CD4-positive, alpha-beta T cell treated with Interleukin-10 for 1 hour (primary cell): Measurements from ENCODE around the gene NECAB3.
A peak's percentile ranks its signal among the peaks of the same experiment; 100 is the strongest.

Experiments used
- DNase-seq: peaks from one replicate; pipeline ENCODE4 v3.0.0-alpha.2; 2020

Gene NECAB3

DNA sequence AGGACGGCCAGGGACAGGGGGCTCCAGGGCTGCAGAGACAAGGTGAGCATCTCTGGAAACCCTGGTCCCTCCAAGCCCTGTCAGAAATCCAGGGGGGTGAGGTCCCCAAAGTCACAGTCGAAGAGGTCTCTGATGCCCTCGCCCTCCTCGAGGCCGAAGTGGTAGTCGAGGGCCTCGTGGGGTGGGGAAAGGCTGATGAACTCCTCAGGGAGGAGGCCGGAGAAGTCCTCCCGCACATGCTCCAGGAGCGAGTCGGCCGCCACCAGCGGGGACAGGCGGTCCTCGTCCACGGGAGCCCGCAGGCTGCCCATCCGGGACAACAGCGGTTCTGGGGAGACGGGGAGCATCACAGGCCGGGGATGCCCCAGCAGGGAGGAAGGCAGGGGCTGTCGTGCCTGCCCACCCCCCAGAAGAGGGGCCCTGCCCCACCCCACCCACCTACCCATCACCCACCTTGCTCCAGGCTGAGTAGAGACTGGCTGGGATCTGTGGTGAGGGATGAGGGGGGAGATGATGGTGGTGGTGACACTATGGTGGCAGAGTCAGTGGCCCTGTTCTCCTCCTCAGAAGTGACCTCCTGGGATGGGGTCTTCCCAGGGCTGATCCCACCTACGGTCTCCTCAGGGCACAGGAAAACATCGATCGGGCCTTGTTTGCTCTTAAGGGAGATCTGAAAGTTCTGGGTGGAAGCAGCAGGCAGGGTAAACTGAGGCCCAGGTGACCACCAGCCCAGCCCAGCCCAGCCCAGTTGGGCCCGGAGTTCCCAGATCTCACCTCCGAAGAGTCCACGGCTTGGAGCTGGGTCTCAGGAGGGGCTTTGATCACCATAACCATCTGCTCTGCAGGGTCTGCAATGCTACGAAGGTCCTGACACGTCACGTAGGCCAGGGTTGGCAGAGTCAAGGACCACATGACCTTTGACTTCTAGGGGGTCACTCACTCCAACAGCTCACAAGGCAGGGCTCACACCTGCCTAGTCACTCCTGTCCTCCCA lies 2.7 kb upstream of the NECAB3 start:
- DNase-seq: no peak

DNA sequence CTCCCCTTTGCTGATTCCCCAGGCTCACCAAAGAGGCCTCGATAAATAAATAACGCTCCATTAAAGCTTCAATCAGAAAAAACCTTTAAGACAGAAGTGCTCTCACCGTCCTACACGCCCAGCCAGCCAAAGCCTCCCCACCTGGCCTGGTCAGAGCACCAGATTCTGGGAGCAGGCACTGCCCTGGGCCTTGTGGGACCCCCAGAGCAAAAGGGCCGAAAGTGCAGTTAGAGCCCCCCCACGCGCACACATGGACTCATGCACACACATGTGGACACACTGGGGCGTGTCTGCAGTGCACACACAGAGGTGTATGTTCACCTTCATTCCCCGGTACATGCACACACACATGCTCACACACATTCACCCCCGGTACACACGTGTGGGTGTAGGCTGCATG lies 1.9 kb upstream of the NECAB3 start:
- no peak for DNase-seq

DNA sequence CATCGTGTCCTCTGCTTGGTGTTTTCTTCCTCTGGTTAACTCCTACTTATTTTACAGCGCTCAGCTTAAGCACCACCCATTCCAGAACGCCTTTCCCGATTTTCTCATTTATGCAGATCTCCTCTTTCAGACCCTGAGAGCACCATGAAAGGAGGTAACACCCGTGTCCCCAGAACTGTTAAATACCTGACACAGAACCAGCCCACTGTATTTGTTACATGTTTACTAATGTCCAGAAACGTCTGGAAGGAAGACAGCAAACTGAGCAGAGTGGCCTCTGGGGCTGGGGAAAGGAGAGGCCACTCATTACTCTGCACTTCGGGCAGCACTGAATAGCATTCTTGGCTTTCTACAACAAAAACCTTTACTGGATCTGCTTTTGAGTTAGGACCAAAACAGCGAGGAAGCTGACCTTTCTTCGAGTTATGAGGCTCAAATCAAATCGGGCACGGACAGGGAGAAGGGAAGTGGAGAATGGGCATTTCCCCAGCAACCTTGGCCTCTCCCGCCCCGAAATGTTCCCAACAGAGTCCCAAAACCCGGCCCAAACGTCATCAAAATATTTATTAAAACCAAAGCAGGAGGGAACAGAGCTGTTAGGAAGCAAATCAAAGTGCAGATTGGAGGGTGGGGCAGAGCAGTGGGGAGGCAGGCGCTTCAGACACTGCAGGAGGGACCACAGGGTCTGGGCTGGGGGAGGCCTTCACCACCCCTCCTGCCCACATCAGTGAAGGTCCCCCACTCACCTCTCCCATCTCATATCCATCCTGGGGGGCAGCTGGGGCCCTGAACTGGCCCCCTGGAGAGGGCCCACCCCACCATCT lies 1.1 kb upstream of the NECAB3 start:
- no peak for DNase-seq

DNA sequence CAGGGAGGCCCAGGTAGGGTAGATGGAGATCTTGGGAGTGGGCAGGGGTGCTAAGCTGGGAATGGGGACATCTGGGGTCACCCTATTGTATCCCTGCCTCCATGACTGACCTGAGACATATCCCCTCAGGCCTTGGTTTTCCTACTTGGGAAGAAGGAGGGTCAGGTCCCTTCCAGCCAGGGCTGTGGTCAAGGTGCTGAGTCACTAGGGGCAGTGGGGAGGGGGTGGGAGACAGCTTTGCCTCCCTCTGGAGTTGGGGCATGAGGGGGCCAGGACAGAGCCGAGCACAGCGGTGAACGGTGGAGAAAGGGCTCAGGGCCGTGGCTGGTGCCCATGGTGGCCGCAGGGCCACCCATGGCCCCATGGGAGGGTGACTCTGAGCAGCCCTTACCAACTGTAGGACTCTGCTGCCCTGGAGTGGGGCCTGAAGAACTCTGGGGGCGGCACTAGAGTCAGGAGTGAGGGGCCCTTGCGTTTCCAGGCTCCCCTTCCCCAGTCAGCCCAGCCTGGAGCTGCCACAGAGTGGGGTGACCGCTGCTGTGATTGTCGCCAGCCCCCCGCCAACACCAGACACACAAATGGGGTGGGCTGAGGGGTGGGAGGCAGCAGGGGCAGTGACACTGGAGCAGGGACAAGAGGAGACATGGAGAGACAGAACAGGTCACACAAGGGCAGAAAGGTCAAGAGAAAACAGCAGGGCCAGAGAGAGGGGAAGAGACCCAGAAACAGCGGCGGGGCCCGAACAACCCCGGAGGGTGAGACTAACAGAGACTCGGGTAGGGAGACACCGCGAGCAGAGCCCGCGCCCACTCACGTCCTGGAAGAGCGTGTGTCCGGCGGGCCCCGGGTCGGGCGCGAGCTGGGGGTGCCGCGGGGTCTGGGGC lies 576 bp downstream of the NECAB3 start:
- DNase-seq: no peak

DNA sequence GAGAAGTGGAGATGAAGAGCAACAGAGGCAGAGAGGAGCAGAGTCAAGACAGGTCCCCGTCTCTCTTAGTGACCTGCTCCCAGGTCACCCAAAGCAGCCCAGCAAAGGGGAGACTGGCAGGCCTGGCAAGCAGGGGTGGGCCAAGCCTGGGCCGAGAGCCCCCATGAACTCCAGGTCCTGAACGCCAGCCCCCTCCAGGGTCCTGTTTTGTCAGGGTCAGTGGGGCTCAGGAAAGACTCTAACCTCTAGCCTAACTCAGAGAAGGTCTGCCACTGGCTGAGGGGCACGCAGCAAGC lies 1.2 kb downstream of the NECAB3 start:
- DNase-seq: no peak

DNA sequence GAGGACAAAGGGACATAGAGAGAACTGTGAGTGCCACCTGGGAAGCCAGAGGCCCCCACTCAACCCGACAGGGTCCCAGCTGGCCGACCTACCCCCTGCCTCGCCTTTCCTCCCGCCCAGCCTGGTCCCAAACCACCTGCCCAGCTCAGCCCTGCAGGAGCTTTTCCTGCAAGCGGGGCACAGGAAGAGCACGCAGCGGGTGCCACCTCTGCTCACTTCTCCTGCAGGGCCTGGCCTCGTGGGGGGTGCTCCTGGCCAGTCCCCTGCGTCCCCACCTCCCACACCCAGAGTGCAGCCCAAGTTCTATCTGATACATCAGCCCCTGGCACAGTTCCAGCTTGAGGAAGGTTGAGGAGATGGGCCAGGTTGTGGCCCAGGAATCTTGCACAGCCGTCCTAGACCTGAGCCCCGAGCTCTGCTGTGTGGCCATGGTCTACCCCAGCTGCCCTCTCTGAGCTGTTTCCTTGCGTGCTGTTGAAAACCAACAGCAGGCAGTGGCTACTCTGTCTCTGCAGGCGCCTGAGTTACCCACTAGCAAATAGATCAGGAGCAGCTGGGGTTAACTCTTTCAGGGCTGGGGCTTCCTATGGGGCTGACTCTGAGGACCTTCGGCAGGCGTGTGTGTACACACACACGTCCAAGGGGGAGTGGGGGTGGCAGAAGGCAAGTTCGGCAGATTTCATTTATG lies 1.7 kb downstream of the NECAB3 start:
- DNase-seq: no peak

DNA sequence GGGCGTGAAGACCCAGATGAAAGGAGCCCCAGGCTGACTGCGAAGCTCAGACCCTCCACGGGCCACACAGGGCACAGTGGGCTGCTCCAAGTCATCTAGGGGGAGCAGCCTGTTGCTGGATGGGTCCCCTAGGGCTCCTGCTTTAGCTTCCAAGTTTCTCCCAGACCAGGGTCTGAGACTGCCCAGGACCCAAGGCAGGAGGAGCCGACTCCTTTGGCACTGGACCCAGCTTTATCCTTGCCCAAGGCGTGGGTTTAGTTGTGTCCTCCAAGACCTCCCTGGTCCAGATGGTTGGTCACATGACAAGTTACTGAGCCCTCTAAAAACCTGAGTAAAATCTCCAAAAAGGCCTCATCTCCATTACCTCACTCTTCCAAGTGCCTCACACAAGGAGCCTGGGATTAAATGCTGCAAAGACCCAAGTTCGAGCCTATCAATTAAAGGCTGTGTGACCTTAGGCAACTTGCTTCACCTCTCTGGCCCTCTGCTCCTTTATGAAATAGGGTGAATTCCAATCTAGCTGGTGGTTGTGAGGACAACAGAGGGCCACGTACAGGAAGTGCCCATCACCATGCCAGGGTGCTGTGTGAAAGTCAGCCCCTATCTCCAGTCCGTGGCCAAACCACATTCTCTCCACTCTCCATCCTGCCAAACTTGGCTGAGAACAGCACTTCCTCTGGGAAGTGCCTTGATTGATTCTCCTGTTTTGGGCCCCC lies 2.5 kb downstream of the NECAB3 start:
- no peak for DNase-seq

DNA sequence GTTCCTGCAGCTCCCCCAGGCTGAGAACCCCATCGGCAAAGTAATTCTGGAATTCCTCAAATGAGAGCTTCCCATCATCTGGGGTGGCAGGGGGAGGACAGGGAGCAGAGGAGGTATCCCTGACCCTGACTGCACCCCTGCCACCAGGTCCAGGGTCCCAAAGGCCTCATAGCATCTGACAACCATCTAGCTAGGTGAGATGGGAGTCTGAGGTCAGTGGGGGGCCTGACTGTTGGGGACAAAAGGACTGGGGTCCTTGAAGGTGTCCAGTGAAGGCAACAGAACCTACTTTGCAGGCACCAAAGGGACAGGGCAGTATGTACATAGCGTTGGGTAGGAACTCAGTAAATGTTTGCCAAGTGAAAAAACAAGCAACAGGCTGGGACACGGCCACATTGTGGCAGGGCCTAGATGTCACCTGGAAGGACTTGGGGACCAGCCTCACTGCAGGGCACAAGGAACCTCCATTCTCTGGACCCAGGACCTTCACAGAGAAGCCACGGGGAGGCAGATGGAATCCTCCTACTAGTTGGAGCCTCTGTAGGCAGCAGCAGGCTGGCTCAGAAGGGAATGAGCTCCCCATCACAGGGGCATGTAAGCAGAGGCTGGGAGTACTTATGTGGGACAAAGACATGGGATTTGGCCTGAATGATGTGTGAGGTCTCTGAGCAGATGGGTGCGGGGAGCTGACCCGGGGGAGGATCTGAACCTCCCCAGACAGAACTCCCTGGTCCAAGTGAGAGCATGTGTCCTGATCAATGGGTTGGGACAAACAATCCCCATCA lies 3.3 kb downstream of the NECAB3 start:
- DNase-seq: no peak

DNA sequence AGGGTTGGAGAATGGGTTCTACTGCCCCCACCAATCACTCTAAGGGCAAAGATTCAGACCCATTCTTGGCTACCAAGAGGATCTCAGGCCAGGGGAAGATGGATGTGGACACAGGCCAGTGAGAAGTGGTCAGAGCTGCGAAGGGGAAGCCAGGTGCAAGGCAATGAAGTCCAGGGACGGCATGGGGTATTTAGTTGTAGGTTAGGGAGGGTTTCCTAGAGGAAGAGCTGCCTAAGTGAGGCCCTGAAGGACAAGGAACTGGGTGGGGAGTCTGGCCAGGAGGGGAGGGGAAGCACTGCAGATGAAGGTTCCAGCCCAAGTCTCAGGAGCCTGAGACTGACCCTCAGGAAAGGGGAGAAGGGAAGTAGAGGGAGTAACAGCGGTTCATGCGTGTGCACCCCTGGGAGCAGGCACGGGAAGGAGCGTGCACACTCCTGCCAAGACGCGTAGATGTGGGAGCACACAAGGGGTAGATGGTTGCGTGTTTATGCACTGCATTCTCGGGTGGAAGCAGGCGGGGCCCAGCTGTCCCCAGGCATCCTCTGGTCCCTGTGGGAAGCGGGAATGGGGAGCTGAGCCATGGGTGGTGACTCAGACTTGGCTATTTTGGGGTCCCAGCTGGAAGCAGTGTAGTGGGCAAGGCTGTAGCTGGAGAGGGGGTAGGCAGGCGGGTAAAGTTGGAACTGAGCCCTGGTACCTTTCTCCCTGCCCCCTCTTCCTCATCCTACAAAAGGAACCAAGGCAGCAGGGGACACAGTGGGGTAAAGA lies 4.2 kb downstream of the NECAB3 start:
- no peak for DNase-seq

DNA sequence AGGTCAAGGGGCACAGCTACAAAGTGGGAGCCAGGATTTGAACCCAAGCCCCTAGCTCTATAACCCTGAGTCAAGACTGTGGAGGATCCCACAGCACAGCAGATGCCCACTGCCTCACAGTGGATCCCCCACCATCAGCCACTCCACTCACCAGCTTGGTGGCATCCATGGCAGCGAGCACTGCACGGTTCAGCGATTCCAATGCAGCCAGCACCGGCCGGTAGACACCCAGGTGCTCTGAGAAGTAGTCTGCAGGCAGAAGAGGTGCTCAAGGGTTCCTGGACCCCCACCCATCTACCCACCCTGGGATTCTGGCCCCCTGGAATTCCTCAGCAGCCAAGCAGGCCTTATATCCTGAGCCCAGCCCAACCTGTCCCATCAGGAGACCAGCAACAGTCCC lies 5.0 kb downstream of the NECAB3 start:
- DNase-seq: no peak

DNA sequence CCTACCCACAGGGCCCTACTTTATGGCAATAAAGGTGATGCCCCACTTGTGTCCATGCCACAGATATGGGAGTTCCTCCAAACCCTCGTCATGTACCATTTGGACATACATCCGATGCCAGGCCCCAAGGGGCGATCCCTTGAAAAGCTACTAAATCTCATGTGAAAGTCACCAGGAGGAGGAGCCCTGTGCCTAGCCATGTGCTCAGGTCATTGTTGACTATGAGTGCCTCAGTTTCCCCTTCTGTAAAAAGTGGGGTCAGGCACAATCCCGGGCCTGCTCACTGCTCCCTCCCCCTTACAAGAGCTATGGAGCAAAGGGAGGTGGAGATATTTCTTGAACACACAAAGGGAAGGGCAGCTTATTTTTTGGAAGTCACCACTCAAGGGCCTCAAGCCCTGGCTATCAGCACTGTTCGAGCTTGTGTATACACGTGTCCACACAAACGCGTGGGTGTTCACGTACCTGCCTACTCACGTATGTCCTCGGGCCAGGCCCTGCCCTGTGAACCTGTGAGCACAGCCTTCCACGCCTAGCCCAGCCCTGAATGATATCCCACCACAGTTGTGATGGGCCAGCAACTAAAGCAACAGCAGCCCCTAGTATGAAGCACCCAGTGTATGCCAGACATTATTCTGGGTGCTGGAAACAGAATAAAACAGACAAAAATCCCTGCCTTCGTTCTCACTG lies 5.6 kb downstream of the NECAB3 start:
- no peak for DNase-seq

DNA sequence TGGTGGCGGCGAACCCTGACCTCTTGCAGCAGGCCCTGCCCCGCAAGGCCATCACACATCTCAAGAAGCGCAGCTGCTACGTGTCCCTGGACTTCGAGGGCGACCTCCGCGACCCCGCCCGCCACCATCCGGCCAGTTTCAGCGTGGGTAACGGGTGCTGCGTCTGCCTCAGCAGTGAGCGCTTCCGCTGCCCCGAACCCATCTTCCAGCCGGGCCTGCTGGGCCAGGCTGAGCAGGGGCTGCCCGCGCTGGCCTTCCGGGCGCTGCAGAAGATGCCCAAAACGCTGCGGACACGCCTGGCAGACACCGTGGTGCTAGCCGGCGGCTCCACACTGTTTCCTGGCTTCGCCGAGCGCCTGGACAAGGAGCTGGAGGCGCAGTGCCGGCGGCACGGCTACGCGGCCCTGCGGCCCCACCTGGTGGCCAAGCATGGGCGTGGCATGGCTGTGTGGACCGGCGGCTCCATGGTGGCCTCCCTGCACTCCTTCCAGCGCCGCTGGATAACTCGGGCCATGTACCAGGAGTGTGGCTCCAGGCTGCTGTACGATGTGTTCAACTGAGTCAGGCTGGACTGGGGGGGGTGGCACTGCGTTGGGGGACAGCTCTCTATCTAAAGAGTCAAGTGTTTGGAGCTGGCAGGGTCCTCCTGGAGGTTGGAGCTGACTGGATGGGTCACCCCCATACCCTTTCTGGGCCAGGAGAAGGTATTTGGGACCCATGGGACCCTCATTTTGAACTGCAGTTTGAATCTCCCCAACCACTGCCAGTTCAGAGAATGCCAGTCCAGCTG lies 6.4 kb downstream of the NECAB3 start:
- DNase-seq: peak; percentile 81

DNA sequence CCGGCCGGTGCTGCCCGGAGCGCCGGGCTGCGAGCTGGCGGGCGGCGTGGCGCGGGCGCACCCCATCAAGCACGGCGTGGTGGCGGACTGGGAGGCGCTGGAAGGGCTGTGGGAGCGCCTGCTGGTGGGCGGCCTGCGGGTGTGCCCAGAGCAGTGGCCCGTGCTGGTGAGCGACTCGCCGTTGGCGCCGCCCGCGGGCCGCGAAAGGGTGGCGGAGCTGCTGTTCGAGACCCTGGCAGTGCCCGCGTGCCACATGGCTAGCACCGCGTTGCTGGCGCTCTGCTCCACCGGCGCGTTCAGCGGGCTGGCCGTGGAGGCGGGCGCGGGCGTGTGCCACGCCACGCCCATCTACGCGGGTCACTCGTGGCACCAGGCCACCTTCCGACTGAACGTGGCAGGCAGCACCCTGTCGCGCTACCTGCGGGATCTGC lies 7.0 kb downstream of the NECAB3 start:
- peak; percentile 45 for DNase-seq

DNA sequence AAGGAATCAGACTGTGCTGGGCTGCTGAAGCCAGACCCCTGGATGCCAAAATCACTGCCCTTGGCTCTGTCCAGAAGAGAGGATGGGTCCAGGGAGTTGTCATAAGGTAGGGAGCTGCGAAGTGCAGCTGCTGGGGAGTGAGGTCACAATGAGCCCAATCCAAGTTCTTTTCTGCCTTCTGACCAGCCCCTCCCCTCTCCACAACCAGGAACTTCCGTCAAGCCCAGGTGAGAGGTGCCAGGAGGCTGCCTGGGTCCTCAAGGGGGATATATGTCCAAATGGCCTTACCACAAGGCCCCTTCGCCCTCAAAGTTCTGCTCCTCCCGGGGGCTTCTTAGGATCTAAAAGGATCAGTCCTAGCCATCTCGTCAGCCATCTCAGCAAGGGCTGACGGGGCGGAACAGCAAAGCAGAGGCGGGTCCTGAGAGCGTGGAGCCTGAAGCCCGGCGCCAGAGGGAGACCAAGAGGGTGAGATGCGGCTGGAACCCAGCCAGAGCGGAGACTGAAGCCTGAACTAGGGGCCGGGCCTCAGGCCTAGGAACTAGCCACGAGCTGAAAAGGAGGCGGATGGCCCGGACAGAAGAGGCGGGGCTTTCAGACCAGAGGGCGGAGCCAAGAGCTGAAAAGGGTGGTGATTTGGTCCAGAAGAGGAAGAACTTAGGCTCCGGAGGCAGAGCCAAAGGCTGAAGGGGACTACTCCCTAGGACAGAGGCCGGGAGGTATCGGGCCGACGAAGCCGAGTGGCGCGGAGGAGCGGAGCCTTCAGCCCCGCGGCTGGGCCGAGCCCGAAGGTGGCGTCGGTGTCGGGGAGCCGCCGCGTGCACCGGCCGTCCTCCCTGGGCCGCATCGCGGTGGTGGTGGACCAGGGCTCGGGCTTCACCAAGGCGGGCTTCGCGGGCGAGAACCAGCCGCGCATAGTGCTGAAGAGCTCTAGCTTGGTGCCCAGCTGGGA lies 7.7 kb downstream of the NECAB3 start, which contains the start of gene ACTL10:
TSS of gene ACTL10 (plus strand) at position 651 of the 952 bp plus-strand sequence. CDS start 555 bp downstream, outside the sequence.
- peak; percentile 90 for DNase-seq

DNA sequence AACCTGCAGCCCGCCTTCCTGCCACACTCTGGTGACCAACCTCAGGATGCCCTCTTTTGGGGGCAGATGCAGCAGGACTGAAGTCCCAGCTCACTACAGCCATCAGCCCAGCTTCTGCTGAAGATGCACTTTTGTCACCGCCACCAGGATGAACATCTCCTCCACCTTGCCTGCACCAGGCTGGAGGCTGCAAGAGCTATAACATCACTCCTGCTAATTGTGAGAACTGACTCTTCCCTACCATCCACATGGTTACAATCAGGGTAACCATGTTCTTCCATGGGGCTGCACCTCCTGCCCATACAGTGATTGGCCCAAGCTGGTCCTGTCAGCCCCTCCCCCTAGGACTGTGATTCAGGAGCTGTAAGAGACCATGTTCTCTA lies 9.5 kb downstream of the NECAB3 start:
- DNase-seq: no peak

DNA sequence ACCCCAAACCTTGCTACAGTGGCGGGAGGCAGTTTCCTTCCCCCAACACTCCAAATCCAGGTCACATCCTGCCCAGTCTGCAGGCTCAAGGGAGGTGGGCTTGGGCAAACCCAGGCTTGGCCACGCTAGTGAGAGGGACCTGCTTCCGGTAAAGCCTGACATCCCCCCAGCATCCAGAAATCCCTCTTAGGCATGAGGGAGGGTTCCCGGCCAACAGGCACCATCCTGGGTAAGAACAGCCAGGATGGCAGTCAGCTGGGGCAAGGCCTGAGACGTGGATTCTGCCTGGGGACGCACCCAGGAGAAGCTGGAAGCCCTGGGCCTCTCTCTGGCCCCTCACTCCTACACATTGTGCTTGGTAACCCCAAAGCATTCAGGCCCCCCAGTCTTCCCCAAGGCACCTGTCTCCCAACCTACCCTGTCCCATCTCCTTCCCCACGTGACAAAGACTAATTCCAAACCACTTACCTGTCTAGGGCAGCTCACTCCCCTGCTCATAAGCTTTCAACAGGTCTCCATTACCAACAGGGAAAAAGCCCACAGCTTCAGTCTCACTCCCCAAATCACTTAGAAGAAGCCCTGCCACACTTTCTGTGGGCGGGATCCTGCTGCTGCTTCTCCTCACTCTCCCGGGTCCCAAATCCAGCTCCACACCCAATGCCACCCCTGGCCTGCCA lies 10.0 kb downstream of the NECAB3 start:
- DNase-seq: no peak
